GM21515 (cell line): ENCODE results near the gene PCDHGA4.
"Not testable (repeated sequence)": the region's sequence is repeated elsewhere in the genome, so short reads cannot be mapped to it uniquely, and the experiment has no call there.

Experiments
- ATAC-seq: cut with Tn5 transposase; IDR thresholded peaks from one replicate; pipeline ENCODE4 v1.9.1; 2021; ENCODE audit not compliant: unreplicated experiment

PCDHGA4 gene

GRCh38 chr5:141354900-141355469 is at the start of gene PCDHGA4:
PCDHGA4 (plus strand) TSS chr5:141355021; CDS start chr5:141355108, 87 bp downstream.
- no peak for ATAC-seq

GRCh38 chr5:141306630-141307029 is 48.2 kb upstream of the PCDHGA4 start:
- no peak for ATAC-seq

DNA sequence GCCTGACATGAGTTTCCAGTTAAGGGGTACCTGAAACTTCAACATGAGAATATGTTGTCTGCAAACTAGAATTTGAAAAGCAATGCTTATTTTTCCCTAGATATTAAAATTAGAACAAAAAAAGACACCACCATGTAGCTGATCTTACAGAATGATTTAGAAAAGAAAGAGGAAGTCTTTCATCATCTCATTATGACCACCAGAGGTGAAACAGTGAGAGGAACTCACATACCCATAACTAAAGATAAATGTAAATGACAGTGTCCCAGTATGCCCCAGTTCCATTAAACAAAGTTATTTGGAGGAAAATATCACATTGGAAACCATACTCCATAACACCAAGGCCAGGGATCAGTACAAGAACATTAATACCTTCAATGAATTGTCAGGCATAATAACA is 41.1 kb upstream of the PCDHGA4 start:
- no peak for ATAC-seq

GRCh38 chr5:141316963-141317362 is 37.9 kb upstream of the PCDHGA4 start:
- not testable (repeated sequence) for ATAC-seq

- no peak for ATAC-seq
Measured at GRCh38 chr5:141319202-141319601, 35.6 kb upstream of the PCDHGA4 start.

GRCh38 chr5:141319699-141320098 is 35.1 kb upstream of the PCDHGA4 start:
- ATAC-seq = no peak

GRCh38 chr5:141320225-141321169 is 34.3 kb upstream of the PCDHGA4 start, which contains the start of gene TAF7:
TAF7 (minus strand) TSS chr5:141320784; CDS start chr5:141320044, 740 bp downstream.
- peak; percentile 95 for ATAC-seq

DNA sequence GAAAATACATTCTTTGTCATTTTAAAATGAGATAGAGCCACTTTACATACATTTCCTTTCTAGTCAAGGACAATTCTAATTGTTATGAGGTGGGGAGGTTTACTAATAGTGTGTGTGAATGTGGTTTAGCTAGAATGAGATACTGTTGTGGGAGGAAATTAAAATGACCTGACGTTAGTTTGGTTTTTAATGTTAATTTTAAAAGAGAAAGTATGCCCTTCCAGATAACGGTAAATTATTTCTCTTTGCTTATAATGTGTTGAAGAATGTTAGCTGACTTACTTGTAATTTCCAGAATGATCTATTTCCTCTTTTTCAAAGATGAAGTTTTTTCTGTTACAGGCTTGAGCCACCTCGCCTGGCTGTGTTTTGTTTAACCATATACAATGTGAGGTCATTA is 32.6 kb upstream of the PCDHGA4 start:
- no peak for ATAC-seq

DNA sequence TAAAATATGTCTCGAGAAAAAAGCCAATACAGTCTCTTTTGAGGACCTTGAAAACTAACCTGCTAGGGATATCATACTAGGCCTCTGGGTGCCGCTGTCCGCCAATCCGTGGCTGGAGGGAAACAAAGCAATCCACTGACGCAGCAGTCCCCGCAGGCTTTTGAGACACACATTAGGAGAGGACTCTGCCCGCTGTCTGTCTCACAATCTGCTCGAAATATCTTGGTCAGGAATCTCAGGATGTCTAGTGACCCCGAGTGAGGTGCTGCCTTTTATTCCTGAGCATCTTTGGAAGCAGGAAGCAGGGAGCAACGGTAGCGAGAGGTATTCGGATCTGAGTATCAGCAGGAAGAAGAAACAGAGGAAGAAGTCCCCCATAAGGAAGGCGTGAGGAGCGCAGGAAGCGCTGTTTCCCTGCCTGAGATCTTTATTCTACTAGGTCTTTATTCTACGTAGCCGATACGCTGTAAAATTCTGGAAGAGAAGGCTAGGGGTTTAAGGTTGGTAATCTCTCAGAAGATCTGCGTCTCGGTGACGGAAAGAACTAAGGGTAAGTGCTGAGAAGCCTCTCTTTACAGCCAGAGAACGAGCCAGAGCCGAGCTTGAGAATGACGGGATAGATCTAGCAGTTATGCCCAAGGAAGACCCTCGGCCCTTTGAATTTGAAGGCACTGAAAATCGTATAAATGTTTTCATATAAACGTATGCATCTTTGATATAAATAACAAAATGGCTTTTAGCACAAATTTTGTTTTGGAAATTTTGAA is 28.6 kb upstream of the PCDHGA4 start:
- ATAC-seq = peak; percentile 92

GRCh38 chr5:141328231-141328630 is 26.6 kb upstream of the PCDHGA4 start:
- ATAC-seq = no peak

GRCh38 chr5:141330299-141331080 is 24.3 kb upstream of the PCDHGA4 start, which contains the start of gene PCDHGA1:
PCDHGA1 (plus strand) TSS chr5:141330514.
- no peak for ATAC-seq

DNA sequence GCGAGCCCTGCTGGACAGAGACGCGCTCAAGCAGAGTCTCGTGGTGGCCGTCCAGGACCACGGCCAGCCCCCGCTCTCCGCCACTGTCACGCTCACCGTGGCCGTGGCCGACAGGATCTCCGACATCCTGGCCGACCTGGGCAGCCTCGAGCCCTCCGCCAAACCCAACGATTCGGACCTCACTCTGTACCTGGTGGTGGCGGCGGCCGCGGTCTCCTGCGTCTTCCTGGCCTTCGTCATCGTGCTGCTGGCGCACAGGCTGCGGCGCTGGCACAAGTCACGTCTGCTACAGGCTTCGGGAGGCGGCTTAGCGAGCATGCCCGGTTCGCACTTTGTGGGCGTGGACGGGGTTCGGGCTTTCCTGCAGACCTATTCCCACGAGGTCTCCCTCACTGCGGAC is 22.2 kb upstream of the PCDHGA4 start:
- ATAC-seq = not testable (repeated sequence)

- no peak for ATAC-seq
Measured at GRCh38 chr5:141338538-141339306, 16.1 kb upstream of the PCDHGA4 start, which contains the start of gene PCDHGA2. PCDHGA2 (plus strand) TSS chr5:141338760.

DNA sequence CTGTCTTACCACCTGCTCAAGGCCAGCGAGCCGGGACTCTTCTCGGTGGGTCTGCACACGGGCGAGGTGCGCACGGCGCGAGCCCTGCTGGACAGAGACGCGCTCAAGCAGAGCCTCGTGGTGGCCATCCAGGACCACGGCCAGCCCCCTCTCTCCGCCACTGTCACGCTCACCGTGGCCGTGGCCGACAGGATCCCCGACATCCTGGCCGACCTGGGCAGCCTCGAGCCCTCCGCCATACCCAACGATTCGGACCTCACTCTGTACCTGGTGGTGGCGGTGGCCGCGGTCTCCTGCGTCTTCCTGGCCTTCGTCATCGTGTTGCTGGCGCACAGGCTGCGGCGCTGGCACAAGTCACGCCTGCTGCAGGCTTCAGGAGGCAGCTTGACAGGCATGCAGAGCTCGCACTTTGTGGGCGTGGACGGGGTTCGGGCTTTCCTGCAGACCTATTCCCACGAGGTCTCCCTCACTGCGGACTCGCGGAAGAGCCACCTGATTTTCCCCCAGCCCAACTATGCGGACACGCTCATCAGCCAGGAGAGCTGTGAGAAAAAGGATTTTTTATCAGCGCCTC is 14.0 kb upstream of the PCDHGA4 start:
- not testable (repeated sequence) for ATAC-seq

- no peak for ATAC-seq
Measured at GRCh38 chr5:141342773-141343172, 12.0 kb upstream of the PCDHGA4 start.

- no peak for ATAC-seq
Measured at GRCh38 chr5:141343242-141343952, 11.4 kb upstream of the PCDHGA4 start, which contains the start of gene PCDHGA3. PCDHGA3 (plus strand) TSS chr5:141343829; CDS start chr5:141344034, 205 bp downstream.

DNA sequence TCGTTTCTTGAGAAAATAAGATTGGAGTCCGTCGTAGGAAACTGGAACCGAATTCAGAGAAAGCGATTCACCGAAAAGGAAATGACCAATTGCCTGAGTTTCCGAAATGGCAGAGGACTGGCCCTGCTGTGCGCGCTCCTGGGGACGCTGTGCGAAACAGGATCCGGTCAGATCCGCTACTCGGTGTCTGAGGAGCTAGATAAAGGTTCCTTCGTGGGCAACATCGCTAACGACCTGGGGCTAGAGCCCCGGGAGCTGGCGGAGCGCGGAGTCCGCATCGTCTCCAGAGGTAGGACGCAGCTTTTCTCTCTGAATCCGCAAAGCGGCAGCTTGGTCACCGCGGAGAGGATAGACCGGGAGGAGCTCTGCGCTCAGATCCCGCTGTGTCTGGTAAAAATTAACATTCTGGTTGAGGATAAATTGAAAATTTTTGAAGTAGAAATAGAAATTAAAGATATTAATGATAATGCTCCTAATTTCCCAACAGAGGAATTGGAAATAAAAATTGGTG is 10.8 kb upstream of the PCDHGA4 start:
- ATAC-seq = no peak

GRCh38 chr5:141345327-141345726 is 9.5 kb upstream of the PCDHGA4 start:
- no peak for ATAC-seq
